HT-29 (cell line): ENCODE data around the gene PACSIN2. TPM values are rescaled to one million over a fixed set of nuclear protein-coding genes. Genes with fewer than 3 reads are reported as not detected.
"Not testable (repeated sequence)": the region's sequence is repeated elsewhere in the genome, so short reads cannot be mapped to it uniquely, and the experiment has no call there.

Experiments used
- DNase-seq: peaks from one replicate; pipeline ENCODE4 v3.0.0-alpha.2; 2015; ENCODE audit warnings: low spot score
- total RNA-seq: library from RNA; depleted of rRNA; stranded (reverse); fragments of >200 nt; shearing (Covaris generic); gene quantifications from 2 replicates; pipeline ENCODE4 v1.2.3, GENCODE V29; 2014

Gene PACSIN2
- total RNA-seq, 1 experiment from 2014 or later, result 44.8 TPM

- no peak for DNase-seq
Observed at GRCh38 chr22:42927966-42928365, 87.0 kb downstream of the PACSIN2 start.

GRCh38 chr22:42926768-42927167 is 88.2 kb downstream of the PACSIN2 start:
- no peak for DNase-seq

- DNase-seq, result no peak
Observed at GRCh38 chr22:42926104-42926503, 88.8 kb downstream of the PACSIN2 start.

- no peak for DNase-seq
Observed at GRCh38 chr22:42925598-42925997, 89.4 kb downstream of the PACSIN2 start.

- not testable (repeated sequence) for DNase-seq
Observed at GRCh38 chr22:42925031-42925430, 89.9 kb downstream of the PACSIN2 start.

- no peak for DNase-seq
Observed at GRCh38 chr22:42924436-42924835, 90.5 kb downstream of the PACSIN2 start.

- no peak for DNase-seq
Observed at GRCh38 chr22:42922374-42923191, 92.4 kb downstream of the PACSIN2 start.

GRCh38 chr22:42920101-42920820 is 94.7 kb downstream of the PACSIN2 start:
- DNase-seq, result no peak

- no peak for DNase-seq
Observed at GRCh38 chr22:42919199-42919598, 95.8 kb downstream of the PACSIN2 start.

- no peak for DNase-seq
Observed at GRCh38 chr22:42918500-42918899, 96.4 kb downstream of the PACSIN2 start.

GRCh38 chr22:42917358-42917757 is 97.6 kb downstream of the PACSIN2 start:
- not testable (repeated sequence) for DNase-seq

- DNase-seq, result no peak
Observed at GRCh38 chr22:42915980-42916765, 98.8 kb downstream of the PACSIN2 start.

- DNase-seq, result no peak
Observed at GRCh38 chr22:42914511-42915076, 100.4 kb downstream of the PACSIN2 start.

GRCh38 chr22:42913874-42914510 is 101.0 kb downstream of the PACSIN2 start:
- no peak for DNase-seq

GRCh38 chr22:42912059-42912458 is 102.9 kb downstream of the PACSIN2 start:
- no peak for DNase-seq

- no peak for DNase-seq
Observed at GRCh38 chr22:42910221-42910942, 104.6 kb downstream of the PACSIN2 start.

GRCh38 chr22:42909363-42910058 is 105.4 kb downstream of the PACSIN2 start:
- DNase-seq, result no peak

- DNase-seq, result no peak
Observed at GRCh38 chr22:42908374-42908746, 106.6 kb downstream of the PACSIN2 start.

- DNase-seq, result no peak
Observed at GRCh38 chr22:42907404-42908373, 107.3 kb downstream of the PACSIN2 start.
